TTC549 (cell line): ENCODE measurements around the gene TRAF3IP1.
"Not testable (repeated sequence)": the region's sequence is repeated elsewhere in the genome, so short reads cannot be mapped to it uniquely, and the experiment has no call there.

Experiments used
- FAIRE-seq: peaks from 2 replicates; lab custom pipeline; 2012; peaks lifted over from hg19 to GRCh38; lab: Jason Lieb, UNC

The TRAF3IP1 gene

DNA sequence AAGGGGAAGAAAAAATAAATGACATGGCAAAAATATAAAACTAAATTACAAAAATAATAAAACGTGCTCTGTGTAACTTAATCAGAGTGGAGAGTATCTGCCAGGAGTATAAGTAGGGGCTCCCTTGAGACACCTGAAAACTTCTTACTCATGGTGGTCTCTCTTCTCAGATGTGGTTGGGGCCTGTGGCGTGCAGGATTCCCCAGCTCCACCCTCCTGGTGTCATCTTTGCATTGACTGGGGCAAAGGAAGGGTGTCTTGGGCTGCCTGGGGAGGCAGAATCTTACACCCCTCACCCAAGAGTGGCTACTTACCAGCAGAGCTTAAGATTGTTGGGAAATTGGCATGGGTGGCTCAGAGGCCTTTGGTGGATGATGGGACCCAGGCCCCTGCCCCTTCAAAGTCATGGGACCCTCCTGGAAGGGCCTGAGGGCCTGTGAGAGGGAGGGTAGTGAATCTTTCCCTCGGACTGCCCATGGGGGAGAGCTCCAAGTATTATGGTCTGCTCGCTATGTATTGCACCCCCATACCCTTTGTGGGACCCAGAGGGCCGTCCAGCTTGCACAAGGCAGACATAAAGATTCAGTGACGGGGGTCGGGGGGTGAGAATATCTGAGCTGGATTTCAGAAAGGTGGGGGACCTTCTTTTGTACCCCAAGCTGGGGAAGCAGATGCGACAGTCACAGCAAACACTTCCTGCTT lies 6.9 kb upstream of the TRAF3IP1 start:
- FAIRE-seq = no peak

- FAIRE-seq = no peak
Observed at GRCh38 chr2:238313991-238314350, 6.3 kb upstream of the TRAF3IP1 start.

- no peak for FAIRE-seq
Observed at GRCh38 chr2:238314576-238314975, 5.7 kb upstream of the TRAF3IP1 start.

GRCh38 chr2:238315031-238315595 lies 5.2 kb upstream of the TRAF3IP1 start:
- FAIRE-seq = no peak

DNA sequence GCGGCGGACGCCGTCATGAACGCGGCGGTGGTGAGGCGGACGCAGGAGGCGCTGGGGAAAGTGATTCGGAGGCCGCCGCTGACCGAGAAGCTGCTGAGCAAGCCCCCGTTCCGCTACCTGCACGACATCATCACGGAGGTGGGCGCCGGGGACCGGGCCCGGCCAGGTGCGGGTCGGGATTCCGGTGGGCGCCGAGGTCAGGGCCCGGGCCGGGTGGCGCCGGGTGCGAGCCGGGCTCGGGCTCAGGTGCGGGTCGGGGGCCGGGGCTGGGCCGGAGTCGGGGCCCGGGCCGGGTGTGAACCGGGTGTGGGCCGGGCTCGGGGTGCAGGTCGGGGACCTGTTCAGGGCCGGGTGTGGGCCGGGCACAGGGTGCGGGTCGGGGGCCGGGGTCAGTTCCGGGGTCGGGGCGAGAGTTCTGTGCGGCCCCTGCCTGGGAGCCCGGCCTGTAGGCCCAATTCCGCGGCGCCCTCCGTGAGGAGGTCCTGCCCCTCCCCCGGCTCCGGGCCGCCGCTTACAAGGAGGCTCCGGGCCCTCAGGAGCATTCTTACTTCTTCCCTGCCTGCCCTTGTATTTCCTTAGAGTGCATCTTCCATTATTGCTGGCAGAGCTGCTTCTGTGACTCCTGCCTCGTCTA lies 447 bp downstream of the TRAF3IP1 start:
- no peak for FAIRE-seq

DNA sequence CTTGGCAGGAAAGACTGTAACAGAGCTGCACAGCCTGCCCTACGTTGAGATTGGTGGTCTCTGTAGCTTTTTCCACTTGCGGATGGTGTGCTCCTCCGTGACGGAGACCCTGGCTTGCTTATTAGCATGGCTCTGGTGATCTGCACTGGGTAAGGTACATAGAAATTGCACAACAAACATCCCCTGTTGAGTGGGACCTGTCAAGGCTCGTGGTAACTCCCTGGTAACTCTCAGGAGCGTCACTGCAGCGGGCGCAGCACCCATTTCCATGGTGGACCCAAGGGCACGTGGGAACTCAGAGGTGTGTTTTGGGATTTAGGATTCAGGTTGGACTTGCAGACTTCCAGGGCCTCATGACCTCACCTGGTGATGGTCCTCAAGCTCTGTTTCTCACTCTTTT lies 1.1 kb downstream of the TRAF3IP1 start:
- FAIRE-seq = no peak

- FAIRE-seq = no peak
Observed at GRCh38 chr2:238322001-238322411, 1.7 kb downstream of the TRAF3IP1 start.

DNA sequence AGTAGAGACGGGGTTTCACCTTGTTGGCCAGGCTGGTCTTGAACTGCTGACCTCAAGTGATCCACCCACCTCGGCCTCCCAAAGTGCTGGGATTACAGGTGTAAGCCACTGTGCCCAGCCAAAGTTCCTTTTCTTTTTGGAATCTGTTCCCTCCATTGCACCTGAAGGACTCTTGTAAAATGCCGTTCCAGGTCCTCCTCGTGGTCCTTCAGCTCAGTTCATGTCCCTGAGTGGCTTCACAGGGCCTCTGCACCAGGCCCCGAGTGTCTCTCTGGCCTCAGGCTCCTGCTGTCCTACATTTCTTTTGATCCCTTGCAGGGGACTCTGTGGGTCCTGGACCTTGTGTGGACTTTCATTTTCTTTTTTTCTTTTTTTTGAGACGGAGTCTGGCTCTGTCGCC lies 3.9 kb downstream of the TRAF3IP1 start:
- not testable (repeated sequence) for FAIRE-seq

DNA sequence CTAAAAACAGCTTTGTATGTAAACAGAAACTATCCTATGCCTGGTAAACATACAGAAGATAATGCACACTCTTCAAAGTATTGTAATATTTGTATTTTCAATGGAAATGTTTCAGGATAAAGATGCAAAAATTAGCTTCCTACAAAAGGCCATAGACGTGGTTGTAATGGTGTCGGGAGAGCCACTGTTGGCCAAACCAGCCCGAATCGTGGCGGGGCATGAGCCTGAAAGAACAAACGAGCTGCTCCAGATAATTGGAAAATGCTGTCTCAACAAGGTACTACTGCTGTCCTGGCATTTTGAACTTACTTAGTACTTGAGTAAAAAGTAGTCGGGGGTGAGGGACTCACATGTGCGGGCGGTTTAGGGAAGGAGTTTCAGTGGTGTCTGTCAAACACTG lies 5.4 kb downstream of the TRAF3IP1 start:
- no peak for FAIRE-seq

GRCh38 chr2:238326801-238327365 lies 6.6 kb downstream of the TRAF3IP1 start:
- no peak for FAIRE-seq

DNA sequence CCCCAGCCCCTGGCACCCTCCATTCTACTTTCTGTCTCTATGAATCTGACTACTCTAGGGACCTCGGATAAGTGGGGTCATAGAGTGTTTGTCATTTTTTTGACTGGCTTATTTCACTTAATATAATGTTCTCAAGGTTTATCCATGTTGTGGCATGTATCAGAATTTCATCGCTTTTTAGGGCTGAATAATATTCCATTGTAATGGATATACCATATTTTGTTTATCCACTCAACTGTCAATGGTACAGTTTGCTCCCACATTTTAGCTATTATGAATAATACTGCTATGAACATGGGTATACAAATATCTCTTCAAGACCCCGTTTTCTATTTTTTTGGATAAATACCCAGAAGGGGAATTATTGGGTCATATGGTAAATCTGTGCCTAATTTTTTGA lies 7.4 kb downstream of the TRAF3IP1 start:
- no peak for FAIRE-seq

GRCh38 chr2:238330391-238330790 lies 10.1 kb downstream of the TRAF3IP1 start:
- FAIRE-seq = no peak

DNA sequence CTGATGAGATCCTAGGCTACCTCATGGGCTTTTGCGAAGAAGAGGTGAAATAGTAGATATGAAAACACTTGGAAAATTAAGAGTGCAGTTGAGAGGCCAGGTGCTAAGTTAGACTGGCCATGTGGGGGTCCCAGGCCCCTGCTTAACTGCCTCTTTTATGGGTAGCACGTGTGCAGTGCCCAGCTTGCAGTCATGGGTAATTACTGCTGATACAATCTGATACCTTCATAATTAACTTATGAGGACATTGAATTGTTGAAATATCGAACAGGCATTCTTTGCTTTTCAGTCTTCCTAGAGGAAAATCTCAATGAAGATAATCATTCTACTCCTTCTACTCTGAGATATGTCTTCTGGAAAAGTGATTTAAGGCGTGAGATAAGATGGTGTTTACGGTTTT lies 11.6 kb downstream of the TRAF3IP1 start:
- no peak for FAIRE-seq

DNA sequence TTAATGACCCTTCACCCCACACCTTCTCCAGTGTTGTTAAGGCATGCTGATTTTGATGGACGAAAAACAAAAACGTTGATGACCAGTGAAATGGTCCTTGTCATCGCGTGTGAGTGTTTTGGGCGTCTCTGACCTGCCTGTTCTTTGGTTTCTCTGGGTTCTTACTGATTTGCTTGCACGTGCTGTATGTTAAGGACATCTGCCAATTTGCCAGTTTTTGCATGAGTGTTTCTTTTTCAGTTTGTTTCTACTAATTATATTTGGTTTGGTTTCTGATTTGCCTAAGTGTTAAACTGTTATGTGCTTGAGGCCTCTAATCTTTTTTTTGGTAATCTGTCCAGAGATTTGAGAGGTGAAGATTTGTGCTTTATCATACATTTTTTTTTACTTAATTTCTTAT lies 14.6 kb downstream of the TRAF3IP1 start:
- no peak for FAIRE-seq

DNA sequence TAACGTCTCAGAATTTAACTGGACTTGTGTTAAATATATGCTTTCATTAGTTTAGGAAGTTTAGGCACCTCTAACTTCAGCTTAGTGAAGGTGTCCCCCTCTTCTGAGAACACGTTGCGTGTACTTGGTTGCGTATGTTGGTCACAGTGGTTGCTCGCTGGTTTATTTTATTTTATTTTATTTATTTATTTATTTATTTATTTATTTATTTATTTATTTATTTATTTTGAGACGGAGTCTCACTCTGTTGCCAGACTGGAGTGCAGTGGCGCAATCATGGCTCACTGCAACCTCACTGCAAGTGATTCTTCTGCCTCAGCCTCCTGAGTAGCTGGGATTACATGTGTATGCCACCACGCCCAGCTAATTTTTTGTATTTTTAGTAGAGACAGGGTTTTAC lies 15.3 kb downstream of the TRAF3IP1 start:
- FAIRE-seq = not testable (repeated sequence)

- no peak for FAIRE-seq
Observed at GRCh38 chr2:238336151-238336550, 15.8 kb downstream of the TRAF3IP1 start.

- no peak for FAIRE-seq
Observed at GRCh38 chr2:238336793-238337444, 16.6 kb downstream of the TRAF3IP1 start.

DNA sequence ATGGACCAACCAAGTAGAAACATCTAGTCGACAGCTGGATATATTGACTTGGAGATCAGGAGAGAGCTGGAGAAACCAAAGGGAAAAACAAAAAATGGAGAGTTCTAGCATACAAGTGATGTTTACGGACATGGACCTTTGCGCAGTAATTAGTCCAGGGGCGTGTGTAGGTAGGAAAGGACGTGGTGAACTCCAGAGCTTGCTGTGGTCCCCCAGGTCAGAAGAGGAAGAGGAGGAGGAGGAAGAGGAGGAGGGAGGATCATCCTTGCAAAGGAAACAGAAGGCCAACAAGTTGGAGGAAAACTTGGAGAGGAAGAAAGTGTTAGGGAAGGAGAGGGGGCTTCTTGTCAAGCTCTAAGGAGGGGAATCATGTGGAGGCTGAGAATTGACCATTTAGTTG lies 17.5 kb downstream of the TRAF3IP1 start:
- FAIRE-seq = no peak

DNA sequence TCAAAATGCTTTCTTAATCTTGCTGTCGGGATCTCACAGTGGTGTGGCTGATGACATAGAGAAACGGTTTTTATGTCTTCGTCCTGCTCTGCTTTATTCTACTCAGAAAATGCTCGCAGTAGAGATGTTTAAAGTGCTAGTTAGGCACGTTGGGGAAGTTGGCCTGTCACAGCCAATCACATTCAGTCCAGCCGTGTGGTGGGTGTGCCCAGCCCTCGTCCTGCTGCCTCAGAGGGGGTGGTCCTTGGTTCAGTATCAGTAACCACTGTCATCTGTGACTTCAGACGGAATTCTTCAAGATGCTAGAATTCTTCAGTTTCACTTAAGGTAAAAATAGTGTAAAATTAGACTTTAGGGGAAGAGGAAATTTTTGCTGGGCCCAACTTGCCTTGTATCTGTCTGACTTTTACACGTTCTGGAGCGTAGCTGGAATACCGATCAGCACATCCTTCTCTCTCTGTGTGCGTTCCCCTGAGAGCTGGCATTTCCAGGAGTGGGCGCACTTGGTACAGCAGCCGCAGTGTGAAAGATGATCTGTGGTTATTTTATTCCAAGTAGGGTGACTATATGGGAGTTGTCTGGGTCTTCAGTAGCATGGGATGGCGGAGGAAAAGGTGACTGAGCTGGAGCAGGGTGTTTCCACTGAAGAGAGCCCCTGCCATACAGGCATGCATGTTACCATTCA lies 18.5 kb downstream of the TRAF3IP1 start:
- no peak for FAIRE-seq

- FAIRE-seq = no peak
Observed at GRCh38 chr2:238339395-238339780, 19.1 kb downstream of the TRAF3IP1 start.

- FAIRE-seq = no peak
Observed at GRCh38 chr2:238339814-238340213, 19.5 kb downstream of the TRAF3IP1 start.

- FAIRE-seq = no peak
Observed at GRCh38 chr2:238341536-238341935, 21.2 kb downstream of the TRAF3IP1 start.

GRCh38 chr2:238344035-238344434 lies 23.7 kb downstream of the TRAF3IP1 start:
- FAIRE-seq = no peak
